HT1080 (cell line): ENCODE measurements around the gene NLRX1. TPM values are rescaled to one million over a fixed set of nuclear protein-coding genes. Genes with fewer than 3 reads are reported as not detected.
"Not testable (repeated sequence)": the region's sequence is repeated elsewhere in the genome, so short reads cannot be mapped to it uniquely, and the experiment has no call there.

ENCODE experiments used
- DNase-seq: peaks from one replicate; pipeline ENCODE4 v3.0.0-alpha.2; 2015; ENCODE audit warnings: low read depth
- total RNA-seq: library from RNA; depleted of rRNA; stranded (reverse); fragments of >200 nt; shearing (Covaris generic); gene quantifications from 2 replicates; pipeline ENCODE4 v1.2.3, GENCODE V29; 2014

NLRX1 gene
- total RNA-seq, 1 experiment from 2014 or later, result 11.0 TPM

GRCh38 chr11:119181677-119182412 is 13.3 kb downstream of the NLRX1 start:
- no peak for DNase-seq

DNA sequence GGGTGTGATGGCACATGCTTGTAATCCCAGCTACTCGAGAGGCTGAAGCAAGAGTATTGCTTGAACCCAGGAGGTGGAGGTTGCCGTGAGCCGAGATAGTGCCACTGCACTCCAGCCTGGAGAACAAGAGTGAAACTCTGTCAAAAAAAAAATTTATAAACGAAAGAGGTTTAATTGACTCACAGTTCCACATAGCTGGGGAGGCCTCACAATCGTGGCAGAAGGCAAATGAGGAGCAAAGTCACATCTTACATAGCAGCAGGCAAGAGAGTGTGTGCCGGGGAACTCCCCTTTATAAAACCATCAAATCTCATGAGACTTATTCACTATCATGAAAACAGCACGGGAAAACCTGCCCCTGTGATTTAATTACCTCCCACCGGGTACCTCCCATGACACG is 15.9 kb downstream of the NLRX1 start:
- not testable (repeated sequence) for DNase-seq

DNA sequence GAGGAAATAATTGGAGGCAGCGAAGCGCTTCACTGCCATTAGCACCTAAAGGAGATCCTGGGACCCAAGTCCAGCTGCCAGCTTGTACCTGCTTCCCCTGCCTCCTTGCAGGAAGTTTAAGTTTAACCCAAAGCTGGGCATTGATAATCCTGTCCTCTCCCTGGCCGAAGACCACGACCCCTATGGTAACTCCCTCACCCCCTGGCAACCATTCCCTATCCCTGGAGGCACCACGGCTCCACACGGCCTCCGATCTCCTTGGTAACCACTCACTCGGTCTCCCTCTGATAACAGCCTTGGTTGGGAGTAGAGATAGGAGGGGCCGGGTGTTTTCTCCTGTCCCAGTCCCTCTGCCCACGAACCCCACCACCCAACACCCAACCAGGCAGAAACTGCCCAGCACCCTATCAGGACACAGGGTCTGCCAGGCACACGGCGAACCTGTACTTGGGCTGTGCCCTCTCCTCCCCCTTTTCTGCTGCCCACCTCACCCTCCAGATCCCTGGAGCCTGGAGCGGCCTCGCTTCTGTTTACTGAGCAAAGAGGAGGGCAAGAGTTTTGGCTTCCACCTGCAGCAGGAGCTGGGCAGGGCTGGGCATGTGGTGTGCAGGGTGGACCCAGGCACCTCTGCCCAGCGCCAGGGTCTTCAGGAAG is 17.6 kb downstream of the NLRX1 start:
- DNase-seq, result no peak

DNA sequence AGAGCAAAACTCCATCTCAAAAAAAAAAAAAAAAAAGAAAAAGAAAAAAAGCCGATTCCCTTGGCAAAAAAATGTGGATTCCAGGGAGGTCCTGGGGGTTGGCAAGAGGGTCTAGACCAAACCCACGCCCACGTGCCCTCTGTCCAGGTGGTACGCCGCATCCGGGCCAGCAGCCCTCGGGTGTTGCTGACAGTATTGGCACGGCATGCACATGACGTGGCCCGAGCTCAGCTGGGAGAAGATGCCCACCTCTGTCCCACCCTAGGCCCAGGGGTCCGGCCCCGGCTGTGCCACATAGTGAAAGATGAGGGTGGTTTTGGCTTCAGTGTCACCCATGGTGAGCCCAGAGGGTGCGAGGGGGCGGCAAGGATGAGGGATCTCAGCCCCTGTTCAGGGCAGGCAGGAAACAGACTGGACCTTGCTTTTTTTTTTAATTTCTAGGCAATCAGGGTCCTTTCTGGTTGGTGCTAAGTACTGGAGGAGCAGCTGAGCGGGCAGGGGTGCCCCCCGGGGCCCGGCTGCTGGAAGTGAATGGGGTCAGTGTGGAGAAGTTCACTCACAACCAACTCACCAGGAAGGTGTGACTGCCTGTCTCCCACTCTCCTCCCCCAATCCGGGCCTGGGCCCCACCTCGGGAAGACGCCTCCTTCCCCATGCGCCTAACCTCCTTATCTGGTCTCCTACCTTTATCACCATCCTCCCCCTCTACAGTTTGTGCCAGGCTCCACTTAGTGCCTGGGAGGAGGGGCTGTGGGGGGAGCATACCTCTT is 18.8 kb downstream of the NLRX1 start:
- DNase-seq, result no peak

GRCh38 chr11:119188067-119188466 is 19.5 kb downstream of the NLRX1 start:
- no peak for DNase-seq

DNA sequence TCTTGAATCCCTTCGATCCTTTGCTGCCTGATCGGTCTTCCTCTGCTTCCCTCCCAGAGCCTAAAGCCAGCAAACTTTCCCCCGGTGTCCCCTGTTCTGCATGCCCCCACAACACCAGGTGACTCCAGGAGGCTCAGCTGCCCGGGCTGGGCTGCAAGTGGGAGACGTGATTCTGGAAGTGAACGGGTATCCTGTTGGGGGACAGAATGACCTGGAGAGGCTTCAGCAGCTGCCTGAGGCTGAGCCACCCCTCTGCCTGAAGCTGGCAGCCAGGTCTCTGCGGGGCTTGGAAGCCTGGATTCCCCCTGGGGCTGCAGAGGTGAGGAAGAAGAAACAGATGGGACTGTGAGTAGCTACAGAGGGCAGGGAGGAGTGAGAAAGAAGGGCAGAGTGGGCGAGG is 20.4 kb downstream of the NLRX1 start:
- no peak for DNase-seq

GRCh38 chr11:119189393-119189792 is 20.9 kb downstream of the NLRX1 start:
- DNase-seq, result no peak

GRCh38 chr11:119190531-119190930 is 22.0 kb downstream of the NLRX1 start:
- DNase-seq, result no peak

DNA sequence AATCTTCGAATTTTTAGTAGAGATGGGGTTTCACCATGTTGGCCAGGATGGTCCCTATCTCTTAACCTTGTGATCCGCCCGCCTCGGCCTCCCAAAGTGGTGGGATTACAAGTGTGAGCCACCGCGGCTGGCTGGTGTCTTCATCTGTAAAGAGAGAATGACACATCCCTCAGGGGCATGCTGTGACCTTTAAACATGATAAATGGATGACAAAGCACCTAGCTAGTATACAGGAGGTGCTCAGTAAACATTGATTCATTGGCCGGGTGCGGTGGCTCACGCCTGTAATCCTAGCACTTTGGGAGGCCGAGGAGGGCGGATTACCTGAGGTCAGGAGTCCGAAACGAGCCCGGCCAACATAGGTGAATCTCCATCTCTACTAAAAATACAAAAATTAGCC is 22.7 kb downstream of the NLRX1 start:
- DNase-seq, result not testable (repeated sequence)

DNA sequence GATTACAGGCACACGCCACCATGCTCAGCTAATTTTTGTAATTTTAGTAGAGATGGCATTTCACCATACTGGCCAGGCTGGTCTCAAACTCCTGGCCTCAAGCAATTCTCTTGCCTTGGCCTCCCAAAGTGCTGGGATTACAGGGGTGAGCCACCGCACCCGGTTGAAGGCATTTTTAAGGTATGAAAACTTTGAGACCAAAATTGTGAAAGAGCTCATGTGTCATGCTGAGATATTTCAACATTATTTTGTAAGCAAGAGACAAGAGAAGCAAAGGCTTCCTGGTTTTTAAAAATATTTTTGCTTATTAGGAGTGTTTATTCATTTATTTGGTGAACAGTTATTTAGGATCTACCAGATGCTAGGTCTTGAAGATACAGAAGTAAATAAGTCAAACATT is 23.6 kb downstream of the NLRX1 start:
- DNase-seq, result no peak

GRCh38 chr11:119193001-119193400 is 24.5 kb downstream of the NLRX1 start:
- no peak for DNase-seq

- no peak for DNase-seq
These were observed 25.1 kb downstream of the NLRX1 start for GRCh38 chr11:119193626-119194025.

DNA sequence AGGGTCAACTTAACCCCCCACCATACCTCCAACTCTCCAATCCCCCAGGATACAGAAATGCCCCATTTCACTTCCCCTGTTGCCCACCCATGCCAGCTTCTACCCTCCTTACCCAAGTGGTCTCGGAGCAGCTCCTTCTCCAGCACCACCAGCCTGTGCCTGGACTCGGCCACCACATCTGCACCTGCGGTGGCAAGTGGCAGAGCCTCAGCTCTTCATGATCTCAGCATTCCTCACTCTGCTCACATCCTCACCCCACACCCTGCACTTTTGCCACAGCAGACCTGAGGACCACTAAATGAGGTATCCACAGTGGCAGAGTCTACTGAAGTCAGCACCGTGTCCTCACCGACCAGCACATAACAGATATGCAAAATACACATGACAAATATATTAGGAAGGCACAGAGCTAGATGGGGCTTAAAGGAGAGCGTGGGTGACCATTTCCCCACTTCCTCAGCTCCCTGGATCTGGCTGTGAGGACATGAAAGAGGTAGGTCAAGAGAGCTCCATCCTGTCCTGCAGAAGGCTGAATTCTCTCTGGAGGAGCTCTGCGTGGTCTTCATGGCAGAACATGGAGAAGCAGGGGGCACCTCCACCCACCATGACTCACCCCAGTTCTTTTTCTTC is 26.4 kb downstream of the NLRX1 start:
- DNase-seq, result no peak

- DNase-seq, result peak; percentile 47
These were observed 27.2 kb downstream of the NLRX1 start for GRCh38 chr11:119195680-119196079.

DNA sequence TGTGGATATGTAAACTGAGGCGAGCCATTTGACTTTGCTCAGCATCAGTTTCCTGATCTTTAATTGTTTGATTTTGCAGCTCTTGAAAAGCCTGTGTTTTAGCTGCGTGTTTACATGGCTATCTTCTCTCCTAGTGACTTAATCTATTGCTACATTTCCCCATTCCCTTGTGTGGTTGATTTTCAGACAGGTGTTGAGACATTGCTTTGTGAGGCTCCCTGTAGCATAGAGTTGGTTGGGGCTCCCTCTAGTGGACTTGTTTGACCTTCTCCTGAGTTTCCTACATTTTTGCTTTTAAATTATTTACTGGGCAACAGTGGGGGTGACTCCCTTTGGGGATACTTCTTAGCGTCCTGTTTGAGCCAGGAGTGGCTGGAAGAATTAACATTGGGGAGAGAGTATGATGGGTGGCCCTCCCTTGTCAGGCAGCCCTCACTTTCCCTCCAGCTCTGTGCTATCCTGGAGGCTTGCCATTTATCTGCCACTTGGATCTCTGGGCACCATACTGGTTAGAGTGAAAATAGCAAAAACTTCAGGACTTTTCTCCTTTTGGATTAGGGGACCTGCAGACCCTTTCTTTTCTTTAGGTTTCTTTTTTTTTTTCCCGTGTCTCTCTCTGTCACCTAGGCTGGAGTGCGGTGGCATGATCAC is 28.4 kb downstream of the NLRX1 start:
- DNase-seq, result peak; percentile 75

DNA sequence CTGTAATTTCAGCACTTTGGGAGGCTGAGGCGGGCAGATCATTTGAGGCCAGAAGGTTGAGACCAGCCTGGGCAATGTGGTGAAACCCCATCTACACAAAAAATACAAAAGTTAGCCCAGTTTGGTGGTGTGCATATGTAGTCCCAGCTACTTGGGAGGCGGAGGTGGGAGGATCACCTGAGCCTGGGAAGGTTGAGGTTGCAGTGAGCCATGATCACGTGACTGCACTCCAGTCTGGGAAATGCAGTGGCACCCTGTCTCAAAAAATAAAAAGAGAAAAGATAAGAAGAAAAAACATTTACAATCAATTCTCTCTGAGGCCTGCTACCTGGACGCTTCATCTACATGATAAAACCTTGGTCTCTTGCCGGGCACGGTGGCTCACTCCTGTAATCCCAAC is 30.4 kb downstream of the NLRX1 start:
- DNase-seq, result no peak

- not testable (repeated sequence) for DNase-seq
These were observed 32.7 kb downstream of the NLRX1 start for GRCh38 chr11:119201236-119201635.

- no peak for DNase-seq
These were observed 34.0 kb downstream of the NLRX1 start for GRCh38 chr11:119202554-119202953.

GRCh38 chr11:119204066-119204465 is 35.5 kb downstream of the NLRX1 start:
- DNase-seq, result no peak

DNA sequence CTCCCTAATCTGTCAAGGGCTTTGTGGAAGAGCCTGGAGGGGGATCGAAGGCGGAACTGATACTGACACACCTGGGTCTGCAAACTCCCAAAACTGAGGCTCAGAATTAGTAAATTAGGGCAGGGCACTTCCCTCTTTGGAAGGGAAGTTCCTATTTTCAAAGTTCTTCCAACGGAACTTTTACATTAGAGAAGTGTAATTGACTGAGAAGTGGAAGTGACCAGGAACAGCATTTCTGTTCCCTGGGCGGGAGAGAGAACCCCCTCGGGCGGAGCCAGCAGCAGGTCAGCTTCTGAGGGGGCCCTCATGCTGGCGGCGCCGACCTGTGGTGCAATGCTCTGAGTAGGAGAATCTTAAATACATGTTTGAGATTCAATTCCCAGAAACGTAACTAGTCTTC is 36.6 kb downstream of the NLRX1 start:
- no peak for DNase-seq
